Measurements from ENCODE around the gene LCNL1. TPM values are rescaled to one million over a fixed set of nuclear protein-coding genes. Genes with fewer than 3 reads are reported as not detected.
A peak's percentile ranks its signal among the peaks of the same experiment; 100 is the strongest.

The LCNL1 gene
- total RNA-seq, 6 donors from 2014 or later = 0.61 to 6.3 (median 1.8) TPM; not detected in 1

GRCh38 chr9:137009217-137009616 lies 26.4 kb downstream of the LCNL1 start:
- H3K36me3 ChIP-seq = peaks cover 0 to 46% (median 25%) of the 10 kb centered on the region in 4 donors

GRCh38 chr9:137009938-137010732 lies 27.3 kb downstream of the LCNL1 start:
- Histone ChIP-seq H3K36me3 (peaks cover 0 to 55% (median 33%) of the 10 kb centered on the region in 4 donors), H3K4me3 (no peak overlapping the region)
- TF ChIP-seq POLR2AphosphoS5 (IDR thresholded peaks at IDR 0.05) (no peak), CTCF (IDR thresholded peaks at IDR 0.05) (no peak)

More at GRCh38 chr9:137009217-137009616, 26.4 kb downstream of the LCNL1 start:
- Histone ChIP-seq H3K4me1 (peaks cover 0 to 10% (median 9%) of the 10 kb centered on the region in 4 donors), H3K9me3 (no peaks in the 10 kb centered on the region), H3K4me3 (no peak overlapping the region), H3K27me3 (no peaks in the 10 kb centered on the region), H3K27ac (no peak overlapping the region)
- TF ChIP-seq CTCF (IDR thresholded peaks at IDR 0.05) (no peak), EP300 (IDR thresholded peaks at IDR 0.05) (no peak), POLR2A (IDR thresholded peaks at IDR 0.05) (no peak), POLR2AphosphoS5 (IDR thresholded peaks at IDR 0.05) (no peak)
- WGBS, 2 donors = 90% methylated on average over 3 of the region's 18 CpGs; no CpG with 5 or more reads in 1 of the 2 donors
- DNase-seq = peak in 1 of 2 donors; percentile 62
- no peak for ATAC-seq (ENCODE audit: low FRiP score in 2 of 2)

GRCh38 chr9:137011156-137011555 lies 28.4 kb downstream of the LCNL1 start:
- no peak overlapping the region for H3K27ac ChIP-seq
- H3K4me1 ChIP-seq = peaks cover 0 to 10% (median 9%) of the 10 kb centered on the region in 4 donors
- H3K27me3 ChIP-seq = no peaks in the 10 kb centered on the region
- ATAC-seq (ENCODE audit: low FRiP score in 2 of 2) (no peak), DNase-seq (peak in 1 of 2 donors; percentile 60)
- H3K9me3 ChIP-seq = no peaks in the 10 kb centered on the region
- WGBS, 2 donors = 95 to 96% methylated on average over 18 to 22 of the region's 24 CpGs
- no peak overlapping the region for H3K4me3 ChIP-seq
- H3K36me3 ChIP-seq = peaks cover 0 to 61% (median 42%) of the 10 kb centered on the region in 4 donors
- TF ChIP-seq POLR2AphosphoS5 (IDR thresholded peaks at IDR 0.05) = no peak
- no peak for TF ChIP-seq EP300 (IDR thresholded peaks at IDR 0.05)
- no peak for TF ChIP-seq CTCF (IDR thresholded peaks at IDR 0.05)
- no peak for TF ChIP-seq POLR2A (IDR thresholded peaks at IDR 0.05)

More at GRCh38 chr9:137009938-137010732, 27.3 kb downstream of the LCNL1 start:
- ATAC-seq (ENCODE audit: low FRiP score in 2 of 2) = no peak
- H3K4me1 ChIP-seq = peaks cover 0 to 10% (median 9%) of the 10 kb centered on the region in 4 donors
- H3K27me3 ChIP-seq = no peaks in the 10 kb centered on the region
- DNase-seq = peak in 1 of 2 donors; percentile 83
- no peak overlapping the region for H3K27ac ChIP-seq
- no peaks in the 10 kb centered on the region for H3K9me3 ChIP-seq
- 97 to 98% methylated on average over 29 to 37 of the region's 49 CpGs for WGBS, 2 donors

- H3K4me3 ChIP-seq = no peak overlapping the region
- no peak overlapping the region for H3K27ac ChIP-seq
- H3K36me3 ChIP-seq = peaks cover 0 to 71% (median 50%) of the 10 kb centered on the region in 4 donors
- H3K27me3 ChIP-seq = no peaks in the 10 kb centered on the region
- TF ChIP-seq CTCF (IDR thresholded peaks at IDR 0.05) = no peak
- TF ChIP-seq POLR2A (IDR thresholded peaks at IDR 0.05) = no peak
- TF ChIP-seq POLR2AphosphoS5 (IDR thresholded peaks at IDR 0.05) = no peak
- no peak for TF ChIP-seq EP300 (IDR thresholded peaks at IDR 0.05)
- H3K9me3 ChIP-seq = no peaks in the 10 kb centered on the region
- no peak for ATAC-seq (ENCODE audit: low FRiP score in 2 of 2)
- H3K4me1 ChIP-seq = peaks cover 0 to 8% (median 6%) of the 10 kb centered on the region in 4 donors
- 92 to 99% methylated on average over 15 to 37 of the region's 39 CpGs for WGBS, 2 donors
- peak in 1 of 2 donors; percentile 68 for DNase-seq
Observed at GRCh38 chr9:137011907-137012675, 29.3 kb downstream of the LCNL1 start.

All from upper lobe of left lung (tissue), 6 donors.